Skeletal muscle satellite cell (primary cell): ENCODE measurements around the gene RAPGEF4.

Experiments
- H3K27me3 ChIP-seq: 2 replicates; pipeline ENCODE4 v1.7.0; 2013; ENCODE audit warnings: low read length; ENCODE audit not compliant: control insufficient read depth, insufficient read depth
- H3K36me3 ChIP-seq: 2 replicates; pipeline ENCODE4 v1.7.0; 2013; ENCODE audit warnings: mild to moderate bottlenecking, control low read depth, low read length; ENCODE audit not compliant: insufficient read depth
- H3K4me1 ChIP-seq: 2 replicates; pipeline ENCODE4 v1.7.0; 2013; ENCODE audit warnings: low read length; ENCODE audit not compliant: control insufficient read depth, insufficient read depth
- H3K4me2 ChIP-seq: 2 replicates; pipeline ENCODE4 v1.7.0; 2013; ENCODE audit warnings: mild to moderate bottlenecking, low read length
- H3K4me3 ChIP-seq: 2 replicates; pipeline ENCODE4 v1.7.0; 2013; ENCODE audit warnings: low read length
- H3K9ac ChIP-seq: 2 replicates; pipeline ENCODE4 v1.7.0; 2013; ENCODE audit warnings: mild to moderate bottlenecking, low read depth, low read length, moderate library complexity
- H3K9me3 ChIP-seq: replicated peaks from 2 replicates; pipeline ENCODE4 v1.7.0; 2013; ENCODE audit warnings: mild to moderate bottlenecking, control low read depth, low read length

The RAPGEF4 gene

DNA sequence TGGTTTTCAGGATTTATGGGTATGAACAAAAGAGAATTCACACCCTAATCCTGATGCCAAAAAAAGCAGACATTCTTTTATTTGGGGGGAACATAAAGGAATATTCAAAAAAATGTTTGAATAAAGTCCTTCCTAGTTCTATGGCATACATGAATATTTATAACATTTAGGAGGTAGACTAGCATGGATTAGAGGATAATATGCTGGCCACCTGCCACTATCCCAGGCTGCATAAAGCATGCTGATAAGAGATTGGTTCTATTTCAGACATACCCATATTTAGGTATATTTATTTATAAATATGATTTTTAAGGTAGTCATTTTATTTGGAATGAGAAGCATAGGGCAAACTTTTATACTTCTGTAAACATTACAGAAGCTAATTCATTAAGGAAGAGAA is 305.1 kb downstream of the RAPGEF4 start:
- H3K9me3 ChIP-seq, result no peaks in the 10 kb centered on the region
- no peak overlapping the region for H3K9ac ChIP-seq
- no peaks in the 10 kb centered on the region for H3K27me3 ChIP-seq

DNA sequence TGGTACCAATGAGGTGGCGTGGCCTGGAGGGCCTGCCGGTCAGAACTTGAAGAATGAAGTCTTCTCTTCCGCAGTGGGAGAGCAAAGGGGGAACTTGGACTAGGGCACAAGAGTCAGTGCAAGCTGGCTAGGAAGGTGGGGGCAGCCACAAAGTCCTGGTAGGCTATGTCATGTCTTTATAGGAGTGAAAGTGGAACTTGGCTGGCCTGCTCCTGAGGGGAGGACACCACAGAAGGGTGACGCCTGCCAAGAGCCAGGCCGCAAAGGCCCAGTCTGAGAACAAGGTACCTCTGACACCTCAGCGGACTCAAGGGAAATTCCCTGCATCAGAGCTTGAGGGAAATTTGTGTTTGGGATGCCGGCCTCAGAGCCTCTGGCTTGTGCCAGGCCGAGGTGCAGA is 307.8 kb downstream of the RAPGEF4 start:
- Histone ChIP-seq H3K36me3 (no peaks in the 10 kb centered on the region), H3K4me3 (no peak overlapping the region), H3K9ac (no peak overlapping the region), H3K4me1 (peaks cover 7% of the 10 kb centered on the region), H3K4me2 (no peak overlapping the region), H3K9me3 (no peaks in the 10 kb centered on the region), H3K27me3 (no peaks in the 10 kb centered on the region)

More for the DNA sequence above, 305.1 kb downstream of the RAPGEF4 start:
- Histone ChIP-seq H3K4me3 (no peak overlapping the region), H3K36me3 (no peaks in the 10 kb centered on the region), H3K4me2 (no peak overlapping the region), H3K4me1 (no peaks in the 10 kb centered on the region)

DNA sequence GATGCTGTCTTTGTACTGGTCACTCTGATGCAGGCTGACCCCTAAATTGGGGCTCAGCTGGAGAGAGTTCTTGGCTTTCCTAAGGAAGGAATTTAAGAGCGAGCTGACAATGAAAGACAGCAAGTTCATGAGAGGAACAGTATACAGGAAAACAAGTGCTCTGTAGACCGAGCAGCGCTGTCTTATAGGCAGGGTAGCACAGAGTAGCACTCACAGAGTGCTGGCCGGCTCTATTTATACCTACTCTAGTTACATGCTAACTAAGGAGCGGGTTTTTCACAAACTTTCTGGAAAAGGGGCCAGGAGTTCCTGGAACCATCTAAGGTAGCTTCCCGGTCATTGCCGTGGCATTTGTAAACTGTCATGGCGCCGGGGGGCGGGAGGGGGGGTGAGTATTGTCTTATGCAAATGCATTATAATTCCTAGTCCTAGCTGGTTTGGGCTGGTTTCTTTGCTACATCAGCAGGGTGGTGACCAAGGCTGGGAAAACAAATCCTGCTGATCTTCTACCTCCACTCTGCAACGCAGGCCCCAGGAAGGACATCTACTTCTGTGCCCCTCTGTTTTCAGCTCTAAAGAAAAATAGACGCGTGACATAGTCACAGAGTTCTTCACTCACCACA is 308.4 kb downstream of the RAPGEF4 start:
- no peak overlapping the region for H3K4me3 ChIP-seq
- H3K9ac ChIP-seq, result no peak overlapping the region
- no peaks in the 10 kb centered on the region for H3K27me3 ChIP-seq
- H3K36me3 ChIP-seq, result no peaks in the 10 kb centered on the region
- H3K9me3 ChIP-seq, result no peaks in the 10 kb centered on the region
- H3K4me1 ChIP-seq, result peaks cover 9% of the 10 kb centered on the region
- no peak overlapping the region for H3K4me2 ChIP-seq

DNA sequence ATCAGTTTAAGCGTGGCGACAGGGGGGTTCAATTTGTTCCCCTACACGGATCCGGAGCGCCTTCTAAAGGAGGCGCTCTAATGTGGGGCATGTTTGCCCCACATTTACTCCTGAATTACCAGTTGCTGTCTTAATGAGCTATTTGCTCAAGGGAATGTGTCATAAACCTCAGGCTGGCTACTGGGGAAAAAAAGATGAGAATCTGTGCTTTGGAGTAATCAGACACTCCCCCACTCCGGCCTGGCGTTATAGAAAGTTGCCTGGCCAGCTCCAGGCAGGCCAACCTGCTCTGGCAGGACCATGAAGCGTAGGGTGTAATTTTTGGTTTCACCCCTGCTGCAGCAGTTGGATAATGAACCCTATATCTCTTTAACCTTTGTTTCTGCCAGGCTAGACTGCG is 309.0 kb downstream of the RAPGEF4 start:
- peaks cover 12% of the 10 kb centered on the region for H3K4me1 ChIP-seq
- H3K36me3 ChIP-seq, result no peaks in the 10 kb centered on the region
- H3K27me3 ChIP-seq, result no peaks in the 10 kb centered on the region
- H3K4me2 ChIP-seq, result no peak overlapping the region
- H3K9ac ChIP-seq, result no peak overlapping the region
- no peaks in the 10 kb centered on the region for H3K9me3 ChIP-seq
- H3K4me3 ChIP-seq, result no peak overlapping the region

DNA sequence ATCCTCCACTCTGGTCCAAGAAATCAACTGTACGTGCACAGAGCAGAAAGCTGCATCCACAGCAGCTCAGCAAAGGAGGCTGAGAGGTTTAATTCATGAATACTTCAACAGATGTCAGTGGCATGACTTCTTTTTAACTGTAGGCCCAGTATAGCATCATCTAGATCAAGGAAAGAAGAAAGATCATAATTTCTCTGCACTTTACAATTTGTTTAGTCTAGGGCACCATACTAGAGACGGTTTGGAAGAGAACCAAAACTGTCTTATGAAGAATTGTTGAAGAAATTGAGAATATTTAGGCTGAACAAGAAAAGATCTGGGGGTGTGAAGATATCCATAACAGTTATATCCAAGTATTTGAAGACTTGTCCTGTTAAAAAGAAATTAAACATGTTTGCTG is 309.5 kb downstream of the RAPGEF4 start:
- Histone ChIP-seq H3K36me3 (no peaks in the 10 kb centered on the region), H3K4me1 (peaks cover 17% of the 10 kb centered on the region), H3K4me3 (no peak overlapping the region)

DNA sequence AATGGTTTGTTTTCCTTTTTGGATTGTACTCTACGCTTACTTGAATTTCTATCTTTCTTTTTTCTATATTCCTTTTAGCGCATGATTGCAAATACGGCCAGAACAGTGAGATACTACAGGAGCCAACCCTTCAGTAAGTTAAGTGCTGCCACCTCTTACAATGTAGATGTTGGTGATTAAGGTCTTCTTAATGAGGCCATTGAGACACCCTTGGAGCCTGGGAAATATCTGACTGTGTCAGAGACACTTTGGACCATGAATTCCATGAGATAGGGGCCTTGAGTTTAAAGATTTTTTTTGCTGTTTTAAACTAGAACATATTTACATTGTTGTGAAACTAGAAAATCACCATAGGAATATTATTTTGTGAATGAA is 312.9 kb downstream of the RAPGEF4 start:
- no peaks in the 10 kb centered on the region for H3K27me3 ChIP-seq
- H3K4me3 ChIP-seq, result peak overlapping the region; percentile 5
- H3K9me3 ChIP-seq, result no peaks in the 10 kb centered on the region
- H3K4me2 ChIP-seq, result peak overlapping the region; percentile 69
- no peaks in the 10 kb centered on the region for H3K36me3 ChIP-seq
- H3K9ac ChIP-seq, result peak overlapping the region; percentile 19
- H3K4me1 ChIP-seq, result peaks cover 31% of the 10 kb centered on the region

More for the DNA sequence above, 309.5 kb downstream of the RAPGEF4 start:
- Histone ChIP-seq H3K9ac (no peak overlapping the region), H3K27me3 (no peaks in the 10 kb centered on the region), H3K9me3 (no peaks in the 10 kb centered on the region), H3K4me2 (no peak overlapping the region)

DNA sequence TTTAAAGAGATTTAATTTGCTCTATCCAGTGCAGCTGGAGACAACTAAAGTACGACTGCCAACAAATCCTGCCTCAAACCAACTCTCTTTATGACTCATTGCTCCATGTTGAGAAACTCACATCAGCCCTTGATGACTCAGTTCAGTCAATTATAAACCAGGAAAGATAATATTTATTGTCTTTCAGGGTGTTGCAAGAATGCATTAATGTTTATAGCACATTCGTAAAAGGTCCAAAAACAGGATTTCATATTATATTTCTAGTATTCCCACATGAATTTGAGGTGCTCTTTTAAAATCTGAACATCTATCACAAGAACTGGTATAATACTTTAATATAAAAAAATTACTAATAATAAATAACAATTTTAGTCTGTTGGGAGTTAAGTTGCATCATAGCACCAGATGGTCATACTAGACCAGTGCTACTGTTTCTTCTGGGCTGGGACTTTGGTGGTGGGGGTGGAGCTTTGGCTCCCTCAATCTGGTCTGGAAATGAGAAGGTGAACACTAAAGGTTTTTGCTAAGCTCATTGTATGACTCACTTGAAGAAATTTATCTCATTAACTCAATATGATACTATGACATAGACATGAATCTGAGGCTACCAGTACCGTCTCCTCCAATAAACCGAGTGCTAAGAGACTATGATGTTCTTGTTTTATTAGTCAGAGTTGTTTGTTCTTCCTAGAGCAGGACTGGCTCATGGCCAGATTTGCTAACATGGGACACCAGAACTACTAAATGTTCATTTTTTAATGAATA is 313.4 kb downstream of the RAPGEF4 start:
- H3K36me3 ChIP-seq, result no peaks in the 10 kb centered on the region
- H3K4me2 ChIP-seq, result peak overlapping the region; percentile 69
- H3K9ac ChIP-seq, result peak overlapping the region; percentile 45
- no peaks in the 10 kb centered on the region for H3K9me3 ChIP-seq
- no peak overlapping the region for H3K4me3 ChIP-seq
- H3K27me3 ChIP-seq, result no peaks in the 10 kb centered on the region
- H3K4me1 ChIP-seq, result peaks cover 33% of the 10 kb centered on the region

DNA sequence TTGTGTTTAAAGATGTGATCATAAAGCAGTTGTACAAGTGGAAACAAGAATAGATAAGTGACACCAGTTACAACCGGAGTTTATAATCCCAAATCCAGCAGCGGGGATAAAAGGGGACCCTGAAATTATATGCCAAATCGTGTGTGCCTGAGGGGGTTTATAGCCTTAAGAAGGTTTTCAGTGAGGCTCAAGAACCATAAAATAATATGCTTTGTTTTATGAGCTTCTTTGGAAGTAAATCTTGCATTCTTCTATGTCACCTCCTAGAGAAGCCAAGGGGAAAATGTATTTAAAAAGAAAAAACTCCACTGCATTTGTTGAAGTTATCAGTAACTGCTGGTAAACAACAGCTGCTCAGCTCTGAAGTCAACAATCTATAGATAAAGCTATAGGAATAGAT is 314.2 kb downstream of the RAPGEF4 start:
- H3K9ac ChIP-seq, result peak overlapping the region; percentile 45
- no peaks in the 10 kb centered on the region for H3K9me3 ChIP-seq
- peak overlapping the region; percentile 69 for H3K4me2 ChIP-seq
- no peaks in the 10 kb centered on the region for H3K36me3 ChIP-seq
- H3K27me3 ChIP-seq, result no peaks in the 10 kb centered on the region
- H3K4me1 ChIP-seq, result peaks cover 33% of the 10 kb centered on the region
- H3K4me3 ChIP-seq, result no peak overlapping the region

DNA sequence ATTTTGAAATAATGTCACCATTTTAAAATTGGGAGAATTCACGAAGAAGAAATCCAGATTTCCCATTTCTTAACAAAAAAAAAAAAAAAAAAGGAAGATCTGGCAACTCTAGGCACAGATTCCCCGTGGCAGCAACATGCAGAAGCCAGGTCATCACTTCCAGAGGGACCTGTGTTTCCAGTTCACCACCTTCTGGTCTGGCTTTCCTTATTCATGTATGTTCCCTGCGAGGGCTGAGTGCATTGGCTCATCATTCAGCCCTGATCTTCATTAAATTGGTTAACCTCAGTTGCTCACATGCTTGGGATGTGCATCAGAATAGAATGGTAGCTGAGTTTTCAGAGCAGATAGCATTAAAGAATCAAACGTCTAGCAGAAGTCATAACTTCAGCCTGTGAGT is 315.0 kb downstream of the RAPGEF4 start:
- no peak overlapping the region for H3K9ac ChIP-seq
- no peaks in the 10 kb centered on the region for H3K36me3 ChIP-seq
- H3K9me3 ChIP-seq, result no peaks in the 10 kb centered on the region
- H3K4me1 ChIP-seq, result peaks cover 33% of the 10 kb centered on the region
- H3K4me3 ChIP-seq, result no peak overlapping the region
- H3K4me2 ChIP-seq, result no peak overlapping the region
- H3K27me3 ChIP-seq, result no peaks in the 10 kb centered on the region

DNA sequence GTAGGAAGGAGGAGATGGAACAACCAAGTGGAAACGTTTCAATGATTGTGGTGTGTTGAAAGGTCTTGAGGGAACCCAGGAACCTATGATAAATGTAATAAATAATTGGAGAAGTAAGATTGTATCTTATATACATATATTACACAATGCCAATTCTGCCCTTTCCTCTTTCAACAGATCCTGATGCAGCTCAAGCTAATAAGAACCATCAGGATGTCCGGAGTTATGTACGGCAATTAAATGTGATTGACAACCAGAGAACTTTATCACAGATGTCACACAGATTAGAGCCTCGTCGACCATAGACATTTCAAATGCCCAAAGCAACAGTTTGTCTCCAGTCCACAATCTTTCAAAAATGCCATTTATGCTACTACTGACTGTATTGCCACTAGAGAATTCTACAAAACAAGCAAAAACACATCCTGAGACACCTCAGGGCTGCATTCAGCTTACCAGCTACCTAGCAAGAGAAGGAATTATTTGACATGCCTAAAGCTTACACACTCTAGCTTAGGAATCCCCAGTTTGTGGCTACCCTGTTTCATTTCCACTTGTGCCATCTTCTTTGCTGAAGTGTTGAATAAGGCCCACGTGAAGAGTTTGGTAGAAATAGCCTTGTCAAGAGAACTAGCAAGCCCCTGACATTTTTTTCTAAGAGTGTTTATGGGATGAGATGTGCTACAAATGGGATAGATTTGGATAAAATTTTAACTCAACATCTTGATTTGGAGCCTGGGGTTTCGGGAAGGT is 316.0 kb downstream of the RAPGEF4 start:
- Histone ChIP-seq H3K4me3 (no peak overlapping the region), H3K4me2 (no peak overlapping the region), H3K27me3 (no peaks in the 10 kb centered on the region), H3K9ac (no peak overlapping the region), H3K4me1 (peaks cover 33% of the 10 kb centered on the region), H3K9me3 (no peaks in the 10 kb centered on the region), H3K36me3 (no peaks in the 10 kb centered on the region)

DNA sequence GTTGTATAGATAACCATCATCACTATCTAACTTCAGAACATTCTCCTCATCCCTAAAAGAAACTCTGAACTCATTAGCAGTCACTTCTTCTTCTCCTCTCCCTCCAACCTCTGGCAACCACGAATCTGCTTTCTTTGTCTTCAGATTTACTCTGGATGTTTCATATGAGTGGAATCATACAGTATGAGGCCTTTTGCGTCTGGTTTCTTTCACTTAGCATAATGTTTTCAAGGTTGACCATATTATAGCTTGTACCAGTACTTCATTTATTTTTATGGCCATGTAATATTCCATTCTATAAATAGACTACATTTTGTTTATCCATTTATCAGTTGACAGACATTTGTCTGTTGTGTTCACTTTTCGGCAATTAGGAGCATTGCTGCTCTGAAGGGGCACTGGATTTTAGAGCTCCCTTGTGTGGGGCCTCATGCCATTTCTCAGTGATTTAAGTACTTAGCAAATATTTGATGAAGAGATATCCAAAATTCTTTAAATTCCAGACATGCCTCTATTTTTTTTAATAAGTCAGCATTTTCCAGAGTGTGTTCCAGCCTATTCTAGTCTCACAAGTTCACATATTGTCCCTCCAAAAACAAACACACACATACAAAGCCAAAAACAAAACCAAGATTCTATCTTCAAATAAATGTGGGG is 317.5 kb downstream of the RAPGEF4 start:
- no peaks in the 10 kb centered on the region for H3K27me3 ChIP-seq
- H3K9me3 ChIP-seq, result no peaks in the 10 kb centered on the region
- peaks cover 29% of the 10 kb centered on the region for H3K4me1 ChIP-seq
- H3K9ac ChIP-seq, result no peak overlapping the region
- H3K4me2 ChIP-seq, result no peak overlapping the region
- no peak overlapping the region for H3K4me3 ChIP-seq
- no peaks in the 10 kb centered on the region for H3K36me3 ChIP-seq
